ACHN (cell line): ENCODE data around the gene SMAD3.

Experiments
- DNase-seq: peaks from one replicate; pipeline ENCODE4 v3.0.0-alpha.2; 2015
- in situ Hi-C: cut with HindIII; loops from 2 replicates; pipeline ENCODE4 v1.10.0; 2017; ENCODE audit warnings: low sequenced_read_pairs, low pct_ligation_motif_present, low pct_unique_long_range_greater_than_20kb

SMAD3 gene

GRCh38 chr15:67091071-67091979, 25.9 kb downstream of the SMAD3 start:
- in situ Hi-C loops, result no loop called here

GRCh38 chr15:67091980-67092677, 26.7 kb downstream of the SMAD3 start:
- in situ Hi-C loops, result no loop called here
- DNase-seq, result no peak

More at GRCh38 chr15:67091071-67091979, 25.9 kb downstream of the SMAD3 start:
- DNase-seq, result peak; percentile 92

- no peak for DNase-seq
- in situ Hi-C loops, result no loop called here
Observed at GRCh38 chr15:67092752-67093503, 27.5 kb downstream of the SMAD3 start.

DNA sequence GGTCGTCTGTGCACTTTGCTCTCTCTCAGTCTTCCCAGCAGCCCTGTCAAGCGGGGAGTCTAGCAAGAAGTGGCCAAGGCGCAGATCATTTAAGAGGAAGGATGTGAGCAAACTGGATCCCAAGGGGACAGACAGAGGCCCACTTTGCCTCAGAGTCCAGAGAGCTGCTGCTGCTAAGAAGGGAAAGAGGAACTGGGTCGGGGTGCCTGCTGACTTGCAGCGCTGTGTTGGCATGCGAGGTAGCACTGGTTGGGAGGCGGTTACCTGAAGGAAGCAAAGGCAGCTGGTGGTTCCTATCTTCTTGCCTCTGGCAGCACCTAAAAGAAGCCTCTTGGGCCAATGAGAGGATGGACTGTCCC, 28.1 kb downstream of the SMAD3 start:
- in situ Hi-C loops, result no loop called here
- no peak for DNase-seq

DNA sequence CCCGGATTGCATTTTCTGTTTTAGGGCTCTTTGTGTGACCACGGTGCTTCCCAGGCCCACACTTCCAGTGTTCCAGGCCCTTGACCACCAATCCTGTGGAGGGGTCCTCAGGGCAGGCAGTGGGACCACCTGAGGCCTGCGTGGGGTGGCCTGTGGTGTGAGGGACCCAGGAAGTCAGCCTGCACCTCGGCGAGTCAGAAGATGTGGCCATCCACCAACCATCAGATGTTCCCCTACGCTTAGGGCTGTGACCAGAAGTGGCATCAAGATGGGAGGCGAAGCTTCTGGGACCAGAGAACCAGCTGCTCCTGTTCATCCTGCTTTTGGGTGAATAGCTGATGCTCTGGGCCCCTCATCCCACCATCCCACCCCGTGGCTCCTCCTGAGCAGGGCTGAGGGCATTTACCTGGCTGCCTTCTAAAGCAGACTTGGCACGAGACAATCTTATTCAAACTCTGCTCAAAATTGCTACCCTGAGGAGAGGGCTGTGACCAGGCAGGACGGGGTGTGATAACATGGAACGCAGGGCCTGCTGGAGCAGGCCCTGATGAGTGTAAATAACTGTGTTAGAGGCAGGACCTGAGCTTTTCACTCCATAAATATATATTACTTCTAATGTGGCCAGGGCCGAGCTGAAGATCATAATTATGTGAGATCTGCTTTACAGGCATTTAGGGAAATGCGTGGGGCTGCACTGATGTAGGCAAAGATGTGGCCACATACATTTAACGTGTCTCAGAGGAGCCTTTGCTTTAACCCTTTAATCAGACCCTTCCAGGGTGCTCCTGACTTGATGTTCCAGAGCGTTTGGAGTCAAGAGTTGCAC, 28.8 kb downstream of the SMAD3 start:
- in situ Hi-C loops, result no loop called here
- DNase-seq, result no peak

DNA sequence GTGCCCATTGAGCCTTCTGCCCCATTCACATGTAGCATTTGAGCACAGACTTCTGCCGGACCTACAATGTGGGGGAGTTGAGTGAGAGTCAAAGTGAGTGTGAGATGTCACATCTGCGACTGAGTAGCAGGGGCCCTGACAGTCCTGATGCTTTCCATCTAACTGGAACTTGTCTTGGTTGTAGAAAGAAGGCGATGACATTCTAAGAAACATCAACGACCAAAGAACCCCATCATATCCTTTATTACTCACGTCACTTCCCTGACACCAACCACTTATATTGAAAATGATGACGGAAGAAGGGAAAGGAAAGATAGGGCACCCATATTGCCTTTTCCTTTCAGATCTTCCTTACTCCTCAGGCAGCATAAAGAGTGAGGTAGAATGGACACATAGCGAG, 30.5 kb downstream of the SMAD3 start:
- in situ Hi-C loops, result no loop called here
- DNase-seq, result no peak

- DNase-seq, result no peak
- in situ Hi-C loops, result no loop called here
Observed at GRCh38 chr15:67096546-67097294, 31.3 kb downstream of the SMAD3 start.

- DNase-seq, result no peak
- in situ Hi-C loops, result no loop called here
Observed at GRCh38 chr15:67097424-67097823, 32.0 kb downstream of the SMAD3 start.

GRCh38 chr15:67097930-67098740, 32.7 kb downstream of the SMAD3 start:
- in situ Hi-C loops, result no loop called here
- no peak for DNase-seq

GRCh38 chr15:67098768-67099282, 33.4 kb downstream of the SMAD3 start:
- DNase-seq, result no peak
- in situ Hi-C loops, result no loop called here

DNA sequence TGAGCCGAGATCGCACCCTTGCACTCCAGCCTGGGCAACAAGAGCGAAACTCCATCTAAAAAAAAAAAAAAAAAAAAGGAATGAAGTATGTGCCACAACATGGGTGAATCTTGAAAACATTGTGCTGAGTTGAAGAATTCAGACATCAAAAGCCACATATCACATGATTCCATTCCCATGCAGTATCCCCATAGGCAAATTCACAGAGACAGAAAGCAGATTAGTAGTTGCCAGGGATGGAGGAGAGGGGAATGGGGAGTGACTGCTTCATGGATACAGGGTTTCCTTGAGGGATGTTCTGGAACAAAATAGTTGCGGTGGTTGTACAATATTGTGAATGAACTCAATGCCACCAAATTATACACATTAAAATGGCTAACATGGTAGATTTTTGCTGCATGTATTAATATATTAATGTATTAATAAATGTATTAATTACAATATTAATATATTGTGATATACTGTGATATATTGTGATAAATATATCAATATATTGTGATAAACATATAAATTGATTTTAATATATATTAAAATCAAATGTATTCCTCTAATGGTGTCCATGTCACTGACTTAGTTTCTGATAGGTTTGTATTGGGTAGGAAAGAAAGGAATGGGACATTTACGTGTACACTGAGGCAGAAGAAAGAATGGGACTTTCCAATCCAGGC, 34.9 kb downstream of the SMAD3 start:
- no peak for DNase-seq

DNA sequence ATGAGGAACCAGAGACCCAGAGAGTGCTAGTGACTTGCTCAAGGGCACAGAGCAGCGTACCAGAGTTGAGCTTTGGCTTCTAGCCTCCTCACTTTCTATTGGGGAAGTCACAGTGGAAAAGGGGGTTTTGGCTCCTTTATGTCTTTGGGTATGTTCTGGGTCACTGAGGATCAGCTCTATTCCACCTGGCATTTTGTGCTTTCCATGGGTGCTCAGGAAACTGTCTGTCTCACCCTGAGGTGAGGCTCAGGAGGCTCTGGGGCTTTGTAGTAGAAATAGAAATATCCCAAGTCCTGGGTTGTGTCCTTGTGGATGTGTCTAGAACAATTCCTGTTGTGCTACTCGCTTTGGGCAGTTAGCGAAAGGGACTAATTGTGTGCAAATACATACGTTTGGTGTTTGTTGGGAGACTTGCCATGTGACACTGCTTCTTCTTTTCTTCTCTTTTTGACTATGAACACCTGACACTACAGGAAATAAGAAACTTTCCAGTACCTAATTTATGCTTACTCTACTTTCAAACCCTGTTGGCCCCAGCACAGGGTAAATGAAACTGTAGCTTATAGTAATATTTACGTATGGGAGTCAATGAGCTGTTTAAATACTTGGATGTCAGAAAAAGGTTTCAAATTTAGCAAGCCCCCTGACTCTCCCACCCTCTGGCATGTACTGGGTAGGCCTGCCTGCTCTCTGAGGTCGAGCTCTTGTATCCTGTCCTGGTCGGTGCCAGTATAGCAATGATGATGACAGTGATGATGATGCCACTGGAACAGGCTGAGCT, 35.6 kb downstream of the SMAD3 start:
- no peak for DNase-seq

More for the DNA sequence above, 34.9 kb downstream of the SMAD3 start:
- in situ Hi-C loops, result no loop called here

GRCh38 chr15:67101911-67102598, 36.7 kb downstream of the SMAD3 start:
- in situ Hi-C loops, result no loop called here
- peak; percentile 45 for DNase-seq

More for the DNA sequence above, 35.6 kb downstream of the SMAD3 start:
- in situ Hi-C loops, result no loop called here

DNA sequence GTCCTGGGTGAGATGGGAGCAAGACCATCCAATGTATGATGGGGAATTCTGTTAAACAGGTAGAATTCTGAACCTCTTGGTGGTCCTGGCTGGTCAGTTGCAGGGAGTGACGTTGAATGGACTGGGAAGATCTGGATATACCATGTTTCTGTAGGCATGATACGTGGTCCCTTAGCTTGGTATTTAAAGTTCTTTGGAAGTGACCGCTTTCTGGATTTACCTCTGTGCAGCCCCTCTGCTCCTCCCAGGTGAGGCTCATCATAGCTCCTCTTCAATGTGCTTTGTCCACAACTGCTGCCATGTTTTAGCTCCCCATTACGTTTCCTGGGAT, 37.2 kb downstream of the SMAD3 start:
- in situ Hi-C loops, result no loop called here
- no peak for DNase-seq

DNA sequence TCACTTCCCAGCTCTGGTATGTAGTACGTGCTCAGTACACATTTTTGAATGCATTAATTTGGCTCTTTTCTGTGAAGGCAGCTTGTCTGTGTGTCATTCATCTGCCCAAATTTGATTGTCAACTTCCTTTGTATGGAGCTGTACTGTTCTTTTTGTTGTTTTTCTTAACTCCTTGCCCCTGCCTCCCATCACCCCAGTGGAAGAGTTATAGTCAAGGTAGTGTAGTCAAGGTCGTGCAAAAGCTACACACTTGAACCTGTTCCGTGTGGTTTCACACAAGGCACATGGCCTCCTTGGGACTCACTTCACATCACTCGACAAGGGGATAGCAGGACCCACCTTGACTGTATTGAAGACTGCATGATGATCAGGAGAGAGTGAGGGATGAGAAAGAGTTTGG, 37.6 kb downstream of the SMAD3 start:
- DNase-seq, result no peak
- in situ Hi-C loops, result no loop called here
